GM10266 (cell line): ENCODE measurements around the gene GNPNAT1.

ENCODE experiments used
- DNase-seq: peaks from one replicate; pipeline ENCODE4 v3.0.0; 2012; ENCODE audit errors: extremely low spot score
- CTCF ChIP-seq: IDR thresholded peaks from 2 replicates; pipeline ENCODE4 v1.5.1; 2012; ENCODE audit warnings: mild to moderate bottlenecking, low read depth; ENCODE audit not compliant: control insufficient read depth, insufficient read depth; ENCODE audit errors: missing control alignments

Gene GNPNAT1

DNA sequence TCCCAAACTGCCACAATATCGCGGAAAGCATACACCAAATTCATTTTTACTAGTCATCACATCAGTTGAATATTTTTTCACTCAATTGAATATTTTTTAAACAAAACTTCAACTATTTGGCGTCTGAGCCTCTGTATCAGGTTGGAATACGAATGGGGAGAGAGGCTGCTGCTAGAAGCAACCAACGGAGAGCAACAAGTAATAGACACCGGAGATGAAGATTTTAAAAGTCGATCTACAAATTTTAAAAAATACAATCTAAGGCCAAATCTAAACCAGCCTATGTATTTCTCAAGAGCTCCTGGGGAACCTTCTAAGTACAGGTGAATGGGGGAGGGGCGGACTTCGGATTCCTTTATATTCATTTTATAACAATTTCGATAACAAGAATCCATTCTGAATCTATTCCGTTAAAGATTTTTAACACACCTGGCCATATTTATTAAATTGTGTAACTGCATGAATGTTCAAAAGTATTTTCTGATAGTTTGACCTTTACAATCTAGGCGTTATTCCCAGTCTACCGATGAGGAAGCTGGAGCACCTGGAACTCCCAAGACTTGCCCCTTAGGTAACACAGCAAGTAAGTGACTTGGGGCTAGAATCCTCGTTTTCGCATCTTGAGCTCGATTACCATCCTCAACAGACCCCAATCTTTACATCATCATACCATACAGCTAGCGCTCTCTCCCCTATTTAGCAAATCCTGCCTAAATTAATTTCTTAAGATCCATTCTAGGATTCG is 1.2 kb downstream of the GNPNAT1 start:
- peak; percentile 19 for DNase-seq
- no peak for TF ChIP-seq CTCF

DNA sequence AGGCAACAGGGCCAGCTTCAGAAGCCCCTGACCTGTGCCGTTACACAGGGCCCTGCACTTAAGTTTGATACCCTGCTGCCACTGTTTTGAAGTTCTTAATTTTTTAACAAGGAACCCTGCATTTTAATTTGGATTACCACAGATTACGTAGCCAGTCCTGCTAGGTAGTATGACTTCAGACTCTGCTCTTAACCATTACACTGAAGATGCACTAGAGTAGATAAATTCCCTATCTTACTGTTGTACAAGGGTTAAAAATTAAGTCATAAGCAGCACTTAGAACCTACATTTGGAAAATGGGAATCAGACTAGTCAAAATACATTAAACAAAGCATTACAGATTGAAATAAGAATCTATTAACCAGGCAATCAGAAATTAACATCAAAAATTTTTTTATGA is 2.3 kb downstream of the GNPNAT1 start:
- TF ChIP-seq CTCF, result no peak
- no peak for DNase-seq

DNA sequence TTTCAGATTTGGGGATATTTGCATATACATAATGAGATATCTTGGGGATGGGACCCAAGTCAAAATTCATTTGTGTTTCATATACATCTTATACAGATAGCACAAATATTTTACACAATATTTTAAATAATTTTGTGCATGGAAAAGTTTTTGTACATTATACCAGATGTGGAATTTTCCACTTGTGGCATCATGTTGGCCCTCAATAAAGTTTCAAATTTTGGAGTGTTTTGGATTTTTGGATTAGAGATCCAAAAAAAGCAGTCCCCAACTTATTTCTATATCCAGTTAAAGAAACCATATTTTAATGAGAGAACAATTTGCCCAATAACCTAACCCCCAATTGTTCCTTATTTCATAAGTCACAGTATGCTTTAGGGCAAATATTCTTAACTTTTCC is 4.5 kb downstream of the GNPNAT1 start:
- no peak for DNase-seq
- TF ChIP-seq CTCF, result no peak

GRCh38 chr14:52783206-52783605 is 8.2 kb downstream of the GNPNAT1 start:
- TF ChIP-seq CTCF, result no peak
- DNase-seq, result no peak

GRCh38 chr14:52781629-52782028 is 9.8 kb downstream of the GNPNAT1 start:
- no peak for DNase-seq
- TF ChIP-seq CTCF, result no peak

GRCh38 chr14:52780893-52781292 is 10.5 kb downstream of the GNPNAT1 start:
- no peak for TF ChIP-seq CTCF
- no peak for DNase-seq

GRCh38 chr14:52778702-52779101 is 12.7 kb downstream of the GNPNAT1 start:
- no peak for TF ChIP-seq CTCF
- no peak for DNase-seq
